A673 (cell line): ENCODE data around the gene AZIN2. TPM values are rescaled to one million over a fixed set of nuclear protein-coding genes. Genes with fewer than 3 reads are reported as not detected.

Experiments
- BruUV-seq: library from RNA; stranded (reverse); fragments of 400-500 nt; replicated peaks from 2 replicates; lab custom pipeline; 2021; lab: Mats Ljungman, UMichigan
- CTCF ChIA-PET: fragments of 300-600 bp; sonication (Branson Sonifier 250); formaldehyde crosslinking; loops from one replicate; lab custom pipeline; 2022; ENCODE audit warnings: antibody characterized with exemption; lab: Charles Lee
- POLR2A ChIA-PET: fragments of 300-600 bp; sonication (Branson Sonifier 250); formaldehyde crosslinking; loops from one replicate; lab custom pipeline; 2022; ENCODE audit warnings: antibody characterized with exemption; ENCODE audit not compliant: low non-redundant PET; lab: Charles Lee
- DNase-seq: peaks from one replicate; pipeline ENCODE4 v3.0.0-alpha.2; 2015; ENCODE audit warnings: low spot score
- H3K27ac ChIP-seq: fragments of 200-600 bp; sonication (generic); 2 replicates; pipeline ENCODE4 v1.5.1; 2016; ENCODE audit warnings: mixed run types, low read depth, mild to moderate bottlenecking, mixed read lengths, antibody characterized with exemption, low read length; ENCODE audit not compliant: poor library complexity, severe bottlenecking
- H3K27me3 ChIP-seq: fragments of 200-600 bp; sonication (generic); replicated peaks from 2 replicates; pipeline ENCODE4 v1.6.1; 2017; ENCODE audit warnings: mixed run types, low read depth, mild to moderate bottlenecking, mixed read lengths, antibody characterized with exemption, low read length; ENCODE audit not compliant: insufficient read depth, poor library complexity
- H3K36me3 ChIP-seq: fragments of 200-600 bp; sonication (generic); 2 replicates; pipeline ENCODE4 v1.6.1; 2016; ENCODE audit warnings: mixed run types, mild to moderate bottlenecking, mixed read lengths, antibody characterized with exemption, low read length; ENCODE audit not compliant: insufficient read depth, poor library complexity, severe bottlenecking
- H3K4me1 ChIP-seq: fragments of 200-600 bp; sonication (generic); 2 replicates; pipeline ENCODE4 v1.6.1; 2017; ENCODE audit warnings: mixed run types, mild to moderate bottlenecking, mixed read lengths, antibody characterized with exemption, low read length; ENCODE audit not compliant: insufficient read depth, poor library complexity, severe bottlenecking
- H3K4me3 ChIP-seq: fragments of 200-600 bp; sonication (generic); 2 replicates; pipeline ENCODE4 v1.5.1; 2016; ENCODE audit warnings: low read depth, mixed run types, mild to moderate bottlenecking, mixed read lengths, low read length; ENCODE audit not compliant: poor library complexity, severe bottlenecking
- H3K9me3 ChIP-seq: fragments of 200-600 bp; sonication (generic); 2 replicates; pipeline ENCODE4 v1.6.1; 2016; ENCODE audit warnings: mixed run types, low read depth, mild to moderate bottlenecking, mixed read lengths, antibody characterized with exemption, low read length; ENCODE audit not compliant: poor library complexity, severe bottlenecking
- EZH2 ChIP-seq: fragments of 200-600 bp; sonication (generic); IDR thresholded peaks from 2 replicates; pipeline ENCODE4 v1.6.1; 2017; ENCODE audit warnings: borderline replicate concordance, low read depth, mild to moderate bottlenecking, mixed read lengths, antibody characterized with exemption, low read length; ENCODE audit not compliant: poor library complexity, severe bottlenecking
- intact Hi-C: fragments of 100-400 bp; cut with micrococcal nuclease; formaldehyde crosslinking; loops from one replicate; pipeline ENCODE4 v1.10.0; 2022; ENCODE audit not compliant: unreplicated experiment
- total RNA-seq: library from RNA; stranded (reverse); gene quantifications from 2 replicates; pipeline ENCODE4 v1.2.3, GENCODE V29; 2021
- TF ChIP-seq, protein P1 (sequence below): fragments of 300-800, 200-600 bp; sonication (generic); conservative IDR thresholded peaks from 2 replicates; pipeline ENCODE4 v1.5.1; 2017; ENCODE audit warnings: low read depth, mild to moderate bottlenecking, antibody characterized with exemption, low read length, moderate library complexity, mixed read lengths

The AZIN2 gene
- total RNA-seq, 1 experiment from 2014 or later, result 4.6 TPM

DNA sequence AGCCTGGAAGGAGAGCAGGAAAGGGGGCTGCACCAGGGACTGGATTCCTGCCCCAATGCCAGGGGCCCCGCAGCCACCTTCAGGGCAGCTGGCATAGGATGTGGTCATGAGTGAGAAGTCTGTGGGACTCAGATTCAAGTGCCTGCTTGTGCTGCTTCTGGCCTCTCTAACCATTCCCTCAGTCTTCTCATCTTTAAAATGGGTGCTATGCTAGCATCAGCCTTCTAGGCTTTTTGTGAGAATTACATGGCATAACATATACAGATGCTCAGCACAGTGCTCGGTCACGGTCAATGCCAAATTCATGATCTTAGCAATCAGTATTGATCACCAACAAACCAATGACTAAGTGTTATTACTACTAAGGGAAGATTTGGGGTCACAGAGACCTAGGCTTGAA is 77.4 kb downstream of the AZIN2 start:
- Histone ChIP-seq H3K4me1 (peaks cover 20% of the 10 kb centered on the region), H3K27me3 (no peaks in the 10 kb centered on the region), H3K9me3 (no peaks in the 10 kb centered on the region), H3K36me3 (no peaks in the 10 kb centered on the region), H3K27ac (no peak overlapping the region), H3K4me3 (no peak overlapping the region)
- no TSS peak for BruUV-seq
- TF ChIP-seq, protein P1, sequence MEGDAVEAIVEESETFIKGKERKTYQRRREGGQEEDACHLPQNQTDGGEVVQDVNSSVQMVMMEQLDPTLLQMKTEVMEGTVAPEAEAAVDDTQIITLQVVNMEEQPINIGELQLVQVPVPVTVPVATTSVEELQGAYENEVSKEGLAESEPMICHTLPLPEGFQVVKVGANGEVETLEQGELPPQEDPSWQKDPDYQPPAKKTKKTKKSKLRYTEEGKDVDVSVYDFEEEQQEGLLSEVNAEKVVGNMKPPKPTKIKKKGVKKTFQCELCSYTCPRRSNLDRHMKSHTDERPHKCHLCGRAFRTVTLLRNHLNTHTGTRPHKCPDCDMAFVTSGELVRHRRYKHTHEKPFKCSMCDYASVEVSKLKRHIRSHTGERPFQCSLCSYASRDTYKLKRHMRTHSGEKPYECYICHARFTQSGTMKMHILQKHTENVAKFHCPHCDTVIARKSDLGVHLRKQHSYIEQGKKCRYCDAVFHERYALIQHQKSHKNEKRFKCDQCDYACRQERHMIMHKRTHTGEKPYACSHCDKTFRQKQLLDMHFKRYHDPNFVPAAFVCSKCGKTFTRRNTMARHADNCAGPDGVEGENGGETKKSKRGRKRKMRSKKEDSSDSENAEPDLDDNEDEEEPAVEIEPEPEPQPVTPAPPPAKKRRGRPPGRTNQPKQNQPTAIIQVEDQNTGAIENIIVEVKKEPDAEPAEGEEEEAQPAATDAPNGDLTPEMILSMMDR, result no peak
- TF ChIP-seq EZH2, result no peak
- DNase-seq, result no peak
- ChIA-PET POLR2A (no interaction called here), CTCF (no interaction called here)
- intact Hi-C loops, result no loop called here

DNA sequence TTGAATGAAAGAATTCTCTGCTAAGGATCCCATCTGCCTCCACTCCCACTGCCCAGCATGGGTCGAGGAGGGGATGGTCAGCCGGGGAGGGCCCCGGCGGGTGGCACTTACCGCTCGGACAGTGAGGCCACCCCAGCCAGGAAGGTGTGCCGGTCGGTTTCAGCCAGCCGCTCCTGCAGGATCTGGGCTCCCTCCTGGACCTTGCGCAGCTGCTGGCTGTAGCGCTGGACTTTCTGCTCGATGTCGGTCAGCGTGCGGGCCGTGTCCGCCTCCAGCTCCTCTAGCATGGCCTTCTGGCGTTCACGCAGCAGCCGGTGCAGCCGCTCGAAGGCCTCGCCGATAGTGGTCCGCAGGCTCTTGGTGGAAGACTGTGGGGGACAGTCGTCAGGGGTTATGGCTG is 78.6 kb downstream of the AZIN2 start:
- no TSS peak for BruUV-seq
- CTCF ChIA-PET, result interaction anchor here (0.7 kb wide), 1 partner anchor 90 kb away, joined by 4 read pairs; no protein-coding TSS in a partner anchor
- intact Hi-C loops, result no loop called here

DNA sequence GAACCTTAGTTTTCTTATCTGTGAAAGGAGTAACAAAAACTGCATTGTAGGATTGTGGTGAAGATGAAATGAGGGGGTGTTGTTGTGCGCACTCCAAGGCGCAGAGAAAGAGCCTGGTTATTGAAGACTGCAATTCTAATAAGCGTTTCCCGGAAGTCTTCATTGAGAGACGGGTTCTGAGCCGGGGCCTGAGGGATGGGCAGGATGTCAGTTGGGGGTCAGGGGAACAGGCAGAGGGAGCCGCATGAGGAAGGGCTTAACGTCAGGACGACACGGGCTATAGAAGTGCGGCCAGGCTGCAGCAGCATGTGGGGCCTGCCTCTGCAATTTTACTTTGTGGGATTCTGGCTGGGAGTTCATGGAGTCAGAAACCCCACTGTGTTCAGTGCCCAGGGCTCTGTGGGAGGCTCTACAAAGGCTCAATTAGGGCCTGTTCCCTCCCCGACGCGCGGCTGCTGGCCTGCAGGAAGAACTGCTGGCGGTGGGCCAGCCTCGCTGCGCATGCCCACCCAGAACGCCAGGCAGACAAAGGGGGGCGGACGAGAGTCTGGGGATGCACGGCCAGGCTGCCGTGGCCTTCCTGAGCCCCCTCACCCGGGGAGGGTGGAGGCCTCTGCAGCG is 80.2 kb downstream of the AZIN2 start:
- Histone ChIP-seq H3K4me3 (no peak overlapping the region), H3K27me3 (no peaks in the 10 kb centered on the region), H3K4me1 (peaks cover 13% of the 10 kb centered on the region), H3K27ac (no peak overlapping the region), H3K36me3 (no peaks in the 10 kb centered on the region), H3K9me3 (no peaks in the 10 kb centered on the region)
- ChIA-PET CTCF (no interaction called here), POLR2A (no interaction called here)
- TF ChIP-seq, protein P1, result no peak
- no peak for TF ChIP-seq EZH2
- no TSS peak for BruUV-seq
- intact Hi-C loops, result no loop called here
- peak; percentile 81 for DNase-seq

More for the DNA sequence above, 78.6 kb downstream of the AZIN2 start:
- DNase-seq, result no peak
- no peak for TF ChIP-seq EZH2
- TF ChIP-seq, protein P1, result no peak
- H3K36me3 ChIP-seq, result no peaks in the 10 kb centered on the region
- H3K27me3 ChIP-seq, result no peaks in the 10 kb centered on the region
- H3K4me1 ChIP-seq, result peaks cover 16% of the 10 kb centered on the region
- no peak overlapping the region for H3K4me3 ChIP-seq
- H3K27ac ChIP-seq, result no peak overlapping the region
- no peaks in the 10 kb centered on the region for H3K9me3 ChIP-seq
- POLR2A ChIA-PET, result no interaction called here
